ENCODE data around the gene RFC1. TPM values are rescaled to one million over a fixed set of nuclear protein-coding genes. Genes with fewer than 3 reads are reported as not detected.
"Not testable (repeated sequence)": the region's sequence is repeated elsewhere in the genome, so short reads cannot be mapped to it uniquely, and the experiment has no call there.

The RFC1 gene
- total RNA-seq, 2 donors from 2014 or later: 27.7 to 33.3 TPM

GRCh38 chr4:39353478-39354253 is 12.5 kb downstream of the RFC1 start:
- WGBS: 5% methylated on average over 5 of the region's 5 CpGs
- Histone ChIP-seq H3K36me3 (no peaks in the 10 kb centered on the region), H3K4me1 (replicated peaks) (no peaks in the 10 kb centered on the region), H3K4me3 (peak overlapping the region in 1 of 2 donors; percentile 23), H3K9me3 (no peaks in the 10 kb centered on the region), H3K27ac (peak overlapping the region; percentile 47 to 70), H3K27me3 (replicated peaks; ENCODE audit: insufficient read depth) (no peaks in the 10 kb centered on the region)
- peak; percentile 3 for TF ChIP-seq POLR2AphosphoS5 (IDR thresholded peaks at IDR 0.05)
- TF ChIP-seq, protein P1, sequence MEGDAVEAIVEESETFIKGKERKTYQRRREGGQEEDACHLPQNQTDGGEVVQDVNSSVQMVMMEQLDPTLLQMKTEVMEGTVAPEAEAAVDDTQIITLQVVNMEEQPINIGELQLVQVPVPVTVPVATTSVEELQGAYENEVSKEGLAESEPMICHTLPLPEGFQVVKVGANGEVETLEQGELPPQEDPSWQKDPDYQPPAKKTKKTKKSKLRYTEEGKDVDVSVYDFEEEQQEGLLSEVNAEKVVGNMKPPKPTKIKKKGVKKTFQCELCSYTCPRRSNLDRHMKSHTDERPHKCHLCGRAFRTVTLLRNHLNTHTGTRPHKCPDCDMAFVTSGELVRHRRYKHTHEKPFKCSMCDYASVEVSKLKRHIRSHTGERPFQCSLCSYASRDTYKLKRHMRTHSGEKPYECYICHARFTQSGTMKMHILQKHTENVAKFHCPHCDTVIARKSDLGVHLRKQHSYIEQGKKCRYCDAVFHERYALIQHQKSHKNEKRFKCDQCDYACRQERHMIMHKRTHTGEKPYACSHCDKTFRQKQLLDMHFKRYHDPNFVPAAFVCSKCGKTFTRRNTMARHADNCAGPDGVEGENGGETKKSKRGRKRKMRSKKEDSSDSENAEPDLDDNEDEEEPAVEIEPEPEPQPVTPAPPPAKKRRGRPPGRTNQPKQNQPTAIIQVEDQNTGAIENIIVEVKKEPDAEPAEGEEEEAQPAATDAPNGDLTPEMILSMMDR (IDR thresholded peaks at IDR 0.05): no peak
- no peak for DNase-seq (ENCODE audit: low spot score)
- intact Hi-C loops (cut with DNase I): no loop called here

DNA sequence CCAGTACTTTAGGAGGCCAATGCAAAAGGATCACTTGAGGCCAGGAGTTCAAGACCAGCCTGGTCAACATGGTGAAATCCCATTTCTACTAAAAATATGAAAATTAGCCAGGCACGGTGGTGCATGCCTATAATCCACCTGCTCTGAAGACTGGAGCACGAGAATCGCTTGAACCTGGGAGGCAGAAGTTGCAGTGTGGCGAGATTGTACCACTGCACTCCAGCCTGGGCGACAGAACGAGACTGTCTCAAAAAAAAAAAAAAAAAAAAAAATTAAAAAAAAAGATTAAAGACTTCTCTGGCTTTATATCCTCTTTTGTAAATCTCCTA is 13.0 kb downstream of the RFC1 start:
- intact Hi-C loops (cut with DNase I); H3K4me1 ChIP-seq (replicated peaks); H3K27me3 ChIP-seq (replicated peaks; ENCODE audit: insufficient read depth); DNase-seq (ENCODE audit: low spot score); H3K9me3 ChIP-seq; H3K36me3 ChIP-seq: not testable (repeated sequence)
- Histone ChIP-seq H3K4me3 (peak overlapping the region in 1 of 2 donors; percentile 23), H3K27ac (peak overlapping the region; percentile 47 to 70)
- 52% methylated on average over 6 of the region's 6 CpGs for WGBS

DNA sequence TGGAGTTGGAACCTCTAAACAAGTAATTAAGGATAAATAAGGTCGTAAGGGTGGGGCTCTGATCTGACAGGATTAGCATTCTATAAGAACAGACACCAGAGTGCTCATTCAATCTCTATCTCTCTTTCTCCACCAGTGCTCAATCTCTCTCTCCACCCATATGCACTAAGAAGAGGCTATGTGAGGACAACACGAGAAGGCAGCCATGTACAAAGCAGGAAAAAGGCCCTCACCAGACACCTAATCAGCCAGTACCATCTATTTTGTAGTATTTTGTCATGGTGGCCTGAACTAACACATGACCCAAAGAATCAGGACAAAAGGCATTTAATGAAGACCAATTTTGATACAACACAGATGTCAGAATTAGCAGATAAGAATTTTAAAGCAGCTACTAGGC is 16.8 kb downstream of the RFC1 start:
- TF ChIP-seq POLR2A (IDR thresholded peaks at IDR 0.05): no peak
- TF ChIP-seq POLR2AphosphoS5 (IDR thresholded peaks at IDR 0.05): no peak
- TF ChIP-seq, protein P1 (IDR thresholded peaks at IDR 0.05): no peak
- H3K27me3 ChIP-seq (replicated peaks; ENCODE audit: insufficient read depth): no peaks in the 10 kb centered on the region
- no peaks in the 10 kb centered on the region for H3K4me1 ChIP-seq (replicated peaks)
- H3K9me3 ChIP-seq: no peaks in the 10 kb centered on the region
- no peak overlapping the region for H3K4me3 ChIP-seq
- intact Hi-C loops (cut with DNase I): no loop called here
- no peaks in the 10 kb centered on the region for H3K36me3 ChIP-seq
- H3K27ac ChIP-seq: no peak overlapping the region
- WGBS: 94% methylated on average over 2 of the region's 2 CpGs
- no peak for DNase-seq (ENCODE audit: low spot score)

GRCh38 chr4:39348371-39349315 is 17.5 kb downstream of the RFC1 start:
- H3K36me3 ChIP-seq: no peaks in the 10 kb centered on the region
- no peak for DNase-seq (ENCODE audit: low spot score)
- H3K4me1 ChIP-seq (replicated peaks): no peaks in the 10 kb centered on the region
- TF ChIP-seq, protein P1 (IDR thresholded peaks at IDR 0.05): no peak
- TF ChIP-seq POLR2AphosphoS5 (IDR thresholded peaks at IDR 0.05) (no peak), POLR2A (IDR thresholded peaks at IDR 0.05) (no peak)
- H3K4me3 ChIP-seq: no peak overlapping the region
- H3K9me3 ChIP-seq: no peaks in the 10 kb centered on the region
- H3K27me3 ChIP-seq (replicated peaks; ENCODE audit: insufficient read depth): no peaks in the 10 kb centered on the region
- 96% methylated on average over 4 of the region's 4 CpGs for whole genome bisulfite sequencing
- H3K27ac ChIP-seq: no peak overlapping the region
- intact Hi-C loops (cut with DNase I): no loop called here

DNA sequence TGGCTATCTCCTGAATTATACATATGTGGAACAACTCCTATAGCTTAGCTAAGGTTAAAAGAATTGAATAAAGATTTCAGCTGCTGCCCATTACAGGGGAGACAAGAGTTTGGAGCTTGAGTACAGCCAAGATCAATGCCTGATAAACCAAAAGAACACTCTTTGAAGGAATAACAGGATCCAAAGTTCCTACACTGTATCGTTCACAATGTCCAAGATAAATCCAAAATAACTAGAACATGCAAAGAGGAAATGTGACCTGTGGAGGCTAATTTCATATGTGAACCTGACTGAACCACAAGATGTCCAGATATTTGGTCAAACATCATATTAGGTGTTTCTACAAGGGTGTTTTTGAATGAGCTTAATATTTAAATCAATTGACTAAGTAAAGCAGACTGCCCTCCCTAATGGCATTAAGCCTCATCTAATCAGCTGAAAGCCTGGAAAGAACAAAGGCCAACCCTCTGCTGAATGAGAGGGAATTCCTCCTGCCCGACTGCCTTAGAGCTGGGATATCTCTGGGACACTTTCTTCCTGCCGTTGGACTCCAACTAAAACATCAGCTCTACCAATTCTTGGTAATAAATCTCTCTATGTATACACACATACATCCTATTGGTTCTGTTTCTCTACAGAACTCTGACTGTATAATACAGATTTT is 19.2 kb downstream of the RFC1 start:
- intact Hi-C loops (cut with DNase I): no loop called here
- 73% methylated on average over 3 of the region's 3 CpGs for WGBS
- no peaks in the 10 kb centered on the region for H3K36me3 ChIP-seq
- H3K27ac ChIP-seq: no peak overlapping the region
- TF ChIP-seq POLR2AphosphoS5 (IDR thresholded peaks at IDR 0.05): no peak
- TF ChIP-seq POLR2A (IDR thresholded peaks at IDR 0.05): no peak
- TF ChIP-seq, protein P1 (IDR thresholded peaks at IDR 0.05): no peak
- no peak overlapping the region for H3K4me3 ChIP-seq
- no peaks in the 10 kb centered on the region for H3K27me3 ChIP-seq (replicated peaks; ENCODE audit: insufficient read depth)
- DNase-seq (ENCODE audit: low spot score): no peak
- H3K9me3 ChIP-seq: no peaks in the 10 kb centered on the region
- no peaks in the 10 kb centered on the region for H3K4me1 ChIP-seq (replicated peaks)

All from prostate gland (tissue), 2 donors.